D341Med (cell line): ENCODE results near the gene OTOG.
A peak's percentile ranks its signal among the peaks of the same experiment; 100 is the strongest.

ENCODE experiments used
- DNase-seq: peaks from one replicate; pipeline ENCODE4 v3.0.0; 2012; ENCODE audit warnings: low spot score

OTOG gene

GRCh38 chr11:17588166-17588565 lies 41.1 kb downstream of the OTOG start:
- no peak for DNase-seq

- no peak for DNase-seq
These were observed 41.7 kb downstream of the OTOG start for GRCh38 chr11:17588721-17589120.

- no peak for DNase-seq
These were observed 43.4 kb downstream of the OTOG start for GRCh38 chr11:17590463-17590862.

- no peak for DNase-seq
These were observed 44.2 kb downstream of the OTOG start for GRCh38 chr11:17591293-17591692.

GRCh38 chr11:17593466-17594245 lies 46.6 kb downstream of the OTOG start:
- DNase-seq = no peak

GRCh38 chr11:17594686-17595192 lies 47.7 kb downstream of the OTOG start:
- peak; percentile 4 for DNase-seq

- peak; percentile 7 for DNase-seq
These were observed 48.7 kb downstream of the OTOG start for GRCh38 chr11:17595526-17596309.

- DNase-seq = peak; percentile 5
These were observed 49.2 kb downstream of the OTOG start for GRCh38 chr11:17596310-17596669.

GRCh38 chr11:17596711-17597110 lies 49.7 kb downstream of the OTOG start:
- peak; percentile 6 for DNase-seq

GRCh38 chr11:17597770-17598169 lies 50.7 kb downstream of the OTOG start:
- peak; percentile 4 for DNase-seq

GRCh38 chr11:17598700-17599459 lies 51.8 kb downstream of the OTOG start:
- peak; percentile 88 for DNase-seq

- peak; percentile 40 for DNase-seq
These were observed 52.4 kb downstream of the OTOG start for GRCh38 chr11:17599460-17599925.

GRCh38 chr11:17600316-17601255 lies 53.5 kb downstream of the OTOG start:
- peak; percentile 14 for DNase-seq

GRCh38 chr11:17601256-17601671 lies 54.2 kb downstream of the OTOG start:
- DNase-seq = peak; percentile 50

- no peak for DNase-seq
These were observed 54.6 kb downstream of the OTOG start for GRCh38 chr11:17601676-17602075.

GRCh38 chr11:17602105-17603001 lies 55.3 kb downstream of the OTOG start:
- DNase-seq = peak; percentile 15

GRCh38 chr11:17603056-17603825 lies 56.2 kb downstream of the OTOG start:
- DNase-seq = no peak

GRCh38 chr11:17604201-17604914 lies 57.3 kb downstream of the OTOG start:
- no peak for DNase-seq

GRCh38 chr11:17604915-17605233 lies 57.8 kb downstream of the OTOG start:
- DNase-seq = no peak
